ENCODE measurements around the gene SRCIN1. TPM values are rescaled to one million over a fixed set of nuclear protein-coding genes. Genes with fewer than 3 reads are reported as not detected.
"Not testable (repeated sequence)": the region's sequence is repeated elsewhere in the genome, so short reads cannot be mapped to it uniquely, and the experiment has no call there.

SRCIN1 gene
- total RNA-seq, 4 donors from 2014 or later: 1.8 to 8.8 (median 5.2) TPM

GRCh38 chr17:38491346-38492066 lies 114.2 kb downstream of the SRCIN1 start:
- H3K27me3 ChIP-seq; DNase-seq; H3K9me3 ChIP-seq; H3K4me1 ChIP-seq; H3K36me3 ChIP-seq; H3K4me3 ChIP-seq; H3K27ac ChIP-seq; intact Hi-C loops (cut with DNase I; ENCODE audit: low total_unique reads): not testable (repeated sequence)
- peak in 1 of 5 experiments; percentile 18 for TF ChIP-seq CTCF (IDR thresholded peaks at IDR 0.05)
- WGBS, 2 donors (ENCODE audit: low coverage in 1 of 2): 82% methylated on average over 16 of the region's 19 CpGs; no CpG with 5 or more reads in 1 of the 2 donors
- in situ Hi-C loops (cut with MboI; ENCODE audit: low pct_ligation_motif_present in 1 of 4, low pct_unique_long_range_greater_than_20kb in 1 of 4, low sequenced_read_pairs in 3 of 4): loop anchor here in 1 of 4 donors (25.0 kb wide), 1 partner anchor 171 kb away; the partner anchor contains the start of gene EPOP

GRCh38 chr17:38489774-38490173 lies 116.0 kb downstream of the SRCIN1 start:
- H3K4me1 ChIP-seq, DNase-seq, H3K27me3 ChIP-seq, H3K9me3 ChIP-seq, H3K27ac ChIP-seq, H3K36me3 ChIP-seq, H3K4me3 ChIP-seq: not testable (repeated sequence)
- in situ Hi-C loops (cut with MboI; ENCODE audit: low pct_ligation_motif_present in 1 of 4, low pct_unique_long_range_greater_than_20kb in 1 of 4, low sequenced_read_pairs in 3 of 4): loop anchor here in 2 of 4 donors (5.0 to 25.0 kb wide), 2 partner anchors 57 to 173 kb away; partner anchors contain the start of gene EPOP (in 1 of the 2)
- 89% methylated on average over 17 of the region's 17 CpGs; no CpG with 5 or more reads in 1 of the 2 donors for WGBS, 2 donors (ENCODE audit: low coverage in 1 of 2)
- intact Hi-C loops (cut with DNase I; ENCODE audit: low total_unique reads): loop anchor here (5.0 kb wide), 2 partner anchors 47 to 62 kb away; partner anchors contain the start of gene ARHGAP23

- H3K9me3 ChIP-seq, H3K36me3 ChIP-seq, H3K27me3 ChIP-seq, H3K4me1 ChIP-seq, H3K4me3 ChIP-seq: not testable (repeated sequence)
- DNase-seq: peak; percentile 67
- H3K27ac ChIP-seq: peak overlapping the region in 3 of 4 donors; percentile 19 to 71 (median 36)
- WGBS, 2 donors (ENCODE audit: low coverage in 1 of 2): 70% methylated on average over 13 of the region's 13 CpGs; no CpG with 5 or more reads in 1 of the 2 donors
- in situ Hi-C loops (cut with MboI; ENCODE audit: low pct_ligation_motif_present in 1 of 4, low pct_unique_long_range_greater_than_20kb in 1 of 4, low sequenced_read_pairs in 3 of 4) (loop anchor here in 2 of 4 donors (5.0 to 25.0 kb wide), 2 partner anchors 53 to 177 kb away; partner anchors contain the start of gene EPOP (in 1 of the 2)), intact Hi-C loops (cut with DNase I; ENCODE audit: low total_unique reads) (loop anchor here (5.0 kb wide), 2 partner anchors 43 to 58 kb away; partner anchors contain the start of gene ARHGAP23)
Observed at GRCh38 chr17:38485681-38486298, 120.0 kb downstream of the SRCIN1 start.

GRCh38 chr17:38485146-38485468 lies 120.6 kb downstream of the SRCIN1 start:
- in situ Hi-C loops (cut with MboI; ENCODE audit: low pct_ligation_motif_present in 1 of 4, low pct_unique_long_range_greater_than_20kb in 1 of 4, low sequenced_read_pairs in 3 of 4): loop anchor here in 2 of 4 donors (5.0 to 25.0 kb wide), 2 partner anchors 53 to 177 kb away; partner anchors contain the start of gene EPOP (in 1 of the 2)
- Histone ChIP-seq H3K27me3 (no peaks in the 10 kb centered on the region), H3K9me3 (no peaks in the 10 kb centered on the region), H3K36me3 (no peaks in the 10 kb centered on the region), H3K4me3 (no peak overlapping the region), H3K4me1 (peaks cover 2 to 7% (median 4%) of the 10 kb centered on the region in 4 donors), H3K27ac (peak overlapping the region in 3 of 4 donors; percentile 19 to 71 (median 36))
- WGBS, 2 donors (ENCODE audit: low coverage in 1 of 2): 41% methylated on average over 2 of the region's 2 CpGs; no CpG with 5 or more reads in 1 of the 2 donors
- TF ChIP-seq POLR2AphosphoS5 (IDR thresholded peaks at IDR 0.05): no peak
- TF ChIP-seq EP300 (IDR thresholded peaks at IDR 0.05; ENCODE audit: low read depth): no peak
- TF ChIP-seq POLR2A (IDR thresholded peaks at IDR 0.05): no peak
- TF ChIP-seq CTCF (IDR thresholded peaks at IDR 0.05): peak in 1 of 5 experiments; percentile 4
- intact Hi-C loops (cut with DNase I; ENCODE audit: low total_unique reads): loop anchor here (5.0 kb wide), 2 partner anchors 43 to 58 kb away; partner anchors contain the start of gene ARHGAP23
- DNase-seq: no peak
